H9 (cell line): ENCODE results near the gene PDYN. TPM values are rescaled to one million over a fixed set of nuclear protein-coding genes. Genes with fewer than 3 reads are reported as not detected.

Experiments
- DNase-seq: peaks from one replicate; pipeline ENCODE4 v3.0.0-alpha.2; 2017
- H2AFZ ChIP-seq: one replicate; pipeline ENCODE4 v1.6.1; 2013; ENCODE audit warnings: mild to moderate bottlenecking, low read length, control low read depth, moderate library complexity
- H2AK5ac ChIP-seq: 2 replicates; pipeline ENCODE4 v1.6.1; 2013; ENCODE audit warnings: low read length, control low read depth, mixed read lengths; ENCODE audit not compliant: insufficient read length
- H2BK120ac ChIP-seq: one replicate; pipeline ENCODE4 v1.6.1; 2013; ENCODE audit warnings: low read depth, mild to moderate bottlenecking, low read length, control low read depth, inconsistent platforms; ENCODE audit not compliant: poor library complexity, severe bottlenecking
- H2BK12ac ChIP-seq: 2 replicates; pipeline ENCODE4 v1.6.1; 2013; ENCODE audit warnings: low read length, control low read depth, mixed read lengths, low read depth; ENCODE audit not compliant: insufficient read length
- H2BK15ac ChIP-seq: 2 replicates; pipeline ENCODE4 v1.6.1; 2013; ENCODE audit warnings: low read depth, low read length, control low read depth
- H2BK20ac ChIP-seq: one replicate; pipeline ENCODE4 v1.6.1; 2013; ENCODE audit warnings: low read depth, mild to moderate bottlenecking, low read length, control low read depth, inconsistent platforms; ENCODE audit not compliant: poor library complexity, severe bottlenecking
- H2BK5ac ChIP-seq: 2 replicates; pipeline ENCODE4 v1.6.1; 2013; ENCODE audit warnings: low read length, control low read depth, mixed read lengths; ENCODE audit not compliant: insufficient read length
- H3K14ac ChIP-seq: 2 replicates; pipeline ENCODE4 v1.6.1; 2013; ENCODE audit warnings: low read length, control low read depth; ENCODE audit not compliant: insufficient read depth
- H3K18ac ChIP-seq: 2 replicates; pipeline ENCODE4 v1.6.1; 2013; ENCODE audit warnings: low read depth, mild to moderate bottlenecking, mixed read lengths, low read length, control low read depth; ENCODE audit not compliant: insufficient read length
- H3K23ac ChIP-seq: 2 replicates; pipeline ENCODE4 v1.6.1; 2013; ENCODE audit warnings: low read length, control low read depth, mixed read lengths, low read depth; ENCODE audit not compliant: insufficient read length
- H3K23me2 ChIP-seq: 2 replicates; pipeline ENCODE4 v1.6.1; 2013; ENCODE audit warnings: low read depth, mild to moderate bottlenecking, mixed read lengths, low read length, control low read depth; ENCODE audit not compliant: insufficient read length, poor library complexity, severe bottlenecking
- H3K27ac ChIP-seq: 2 replicates; pipeline ENCODE4 v1.5.1; 2013; ENCODE audit warnings: low read length, control low read depth, mixed read lengths, low read depth; ENCODE audit not compliant: insufficient read length
- H3K27me3 ChIP-seq: 2 replicates; pipeline ENCODE4 v1.6.1; 2013; ENCODE audit warnings: low read length, control low read depth, inconsistent platforms; ENCODE audit not compliant: insufficient read depth
- H3K4ac ChIP-seq: 2 replicates; pipeline ENCODE4 v1.6.1; 2013; ENCODE audit warnings: low read depth, mild to moderate bottlenecking, control low read depth, inconsistent platforms, low read length, moderate library complexity
- H3K4me1 ChIP-seq: 2 replicates; pipeline ENCODE4 v1.6.1; 2013; ENCODE audit warnings: low read length, control low read depth, inconsistent platforms; ENCODE audit not compliant: insufficient read depth
- H3K4me2 ChIP-seq: 2 replicates; pipeline ENCODE4 v1.6.1; 2013; ENCODE audit warnings: low read length, control low read depth, mixed read lengths; ENCODE audit not compliant: insufficient read length, insufficient read depth
- H3K56ac ChIP-seq: 2 replicates; pipeline ENCODE4 v1.6.1; 2013; ENCODE audit warnings: low read depth, mild to moderate bottlenecking, mixed read lengths, low read length, control low read depth; ENCODE audit not compliant: insufficient read length
- H3K79me1 ChIP-seq: 2 replicates; pipeline ENCODE4 v1.6.1; 2013; ENCODE audit warnings: low read depth, mild to moderate bottlenecking, moderate library complexity, low read length, control low read depth, inconsistent platforms; ENCODE audit not compliant: insufficient read depth, poor library complexity, severe bottlenecking
- H3K79me2 ChIP-seq: 2 replicates; pipeline ENCODE4 v1.6.1; 2013; ENCODE audit warnings: low read length, control low read depth, inconsistent platforms; ENCODE audit not compliant: insufficient read depth
- H3K9ac ChIP-seq: 2 replicates; pipeline ENCODE4 v1.6.1; 2013; ENCODE audit warnings: low read length, control low read depth, mixed read lengths; ENCODE audit not compliant: insufficient read length; ENCODE audit errors: extremely low read depth
- H3K9me3 ChIP-seq: one replicate; pipeline ENCODE4 v1.6.1; 2013; ENCODE audit warnings: low read depth, low read length, inconsistent platforms; ENCODE audit not compliant: control insufficient read depth
- H3T11ph ChIP-seq: one replicate; pipeline ENCODE4 v1.6.1; 2013; ENCODE audit warnings: mild to moderate bottlenecking, low read length, control low read depth, inconsistent platforms
- H4K20me1 ChIP-seq: one replicate; pipeline ENCODE4 v1.6.1; 2013; ENCODE audit not compliant: control insufficient read depth, insufficient read length, insufficient read depth
- H4K5ac ChIP-seq: 2 replicates; pipeline ENCODE4 v1.6.1; 2013; ENCODE audit warnings: low read depth, mild to moderate bottlenecking, mixed read lengths, low read length, control low read depth; ENCODE audit not compliant: insufficient read length
- H4K8ac ChIP-seq: replicated peaks from 2 replicates; pipeline ENCODE4 v1.6.1; 2013; ENCODE audit warnings: low read length, control low read depth, mixed read lengths, low read depth; ENCODE audit not compliant: insufficient read length
- H4K91ac ChIP-seq: 2 replicates; pipeline ENCODE4 v1.6.1; 2013; ENCODE audit warnings: low read depth, mild to moderate bottlenecking, moderate library complexity, mixed read lengths, low read length, control low read depth; ENCODE audit not compliant: insufficient read length
- H3K27ac Mint-ChIP-seq, 3 experiments: 2 replicates in 2 of 3; 3 replicates in 1 of 3; pipeline ENCODE4 v1.8.0; 2020 to 2021; ENCODE audit warnings: mixed read lengths in 3 of 3, mild to moderate bottlenecking in 1 of 3, moderate library complexity in 1 of 3
- H3K27me3 Mint-ChIP-seq: 2 replicates; pipeline ENCODE4 v1.8.0; 2021; ENCODE audit warnings: low read depth, mild to moderate bottlenecking, moderate library complexity, mixed read lengths
- H3K36me3 Mint-ChIP-seq, 3 experiments: 2 replicates in 2 of 3; 3 replicates in 1 of 3; pipeline ENCODE4 v1.8.0; 2020 to 2021; ENCODE audit warnings: low read depth in 3 of 3, mixed read lengths in 3 of 3; ENCODE audit not compliant: insufficient read depth in 1 of 3
- H3K4me1 Mint-ChIP-seq, 2 experiments: 2 replicates each; pipeline ENCODE4 v1.8.0; 2020; ENCODE audit warnings: mixed read lengths in 2 of 2
- H3K4me3 Mint-ChIP-seq, 2 experiments: 2 replicates in 1 of 2; 3 replicates in 1 of 2; pipeline ENCODE4 v1.8.0; 2020 to 2021; ENCODE audit warnings: mild to moderate bottlenecking in 2 of 2, mixed read lengths in 2 of 2, moderate library complexity in 1 of 2
- H3K9me3 Mint-ChIP-seq, 2 experiments: 2 replicates in 1 of 2; 3 replicates in 1 of 2; pipeline ENCODE4 v1.8.0; 2020; ENCODE audit warnings: mild to moderate bottlenecking in 2 of 2, mixed read lengths in 2 of 2, moderate library complexity in 1 of 2
- CTCF ChIP-seq: fragments of 200-600 bp; sonication (generic); conservative IDR thresholded peaks from 3 replicates; pipeline ENCODE4 v1.8.0; 2021; ENCODE audit warnings: antibody characterized with exemption, mild to moderate bottlenecking
- WGBS: extraction: QIAGEN DNeasy Blood & Tissue Kit; methylation state at CpG from one replicate; pipeline ENCODE4 v1.1.7; 2013; ENCODE audit warnings: missing lambda C conversion rate, low lambda C conversion rate, mixed read lengths; ENCODE audit not compliant: insufficient read length; ENCODE audit errors: extremely low coverage; 5-methylcytosine and 5-hydroxymethylcytosine counted together
- total RNA-seq: library from RNA; stranded (reverse); gene quantifications from 2 replicates; pipeline ENCODE4 v1.2.1, GENCODE V29; 2021

Gene PDYN
- total RNA-seq, 1 experiment from 2014 or later = 0.63 TPM

DNA sequence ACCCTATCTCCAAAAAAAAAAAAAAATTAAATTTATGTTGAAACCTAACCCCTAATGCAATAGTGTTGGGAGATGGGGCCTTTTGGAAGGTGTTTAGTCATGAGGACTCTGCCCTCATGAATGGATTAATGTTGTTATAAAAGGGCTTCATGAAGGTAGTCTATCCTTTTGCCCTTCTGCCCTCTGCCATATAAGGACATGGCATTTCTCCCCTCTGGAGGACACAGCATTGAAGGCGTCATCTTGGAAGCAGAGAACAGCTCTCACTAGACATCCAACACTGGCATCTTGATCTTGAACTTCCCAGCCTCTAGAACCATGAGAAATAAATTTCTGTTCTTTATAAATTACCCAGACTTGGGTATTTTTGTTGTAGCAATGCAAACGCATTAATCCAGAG is 35.4 kb downstream of the PDYN start:
- H4K8ac ChIP-seq = no peak overlapping the region
- no peak overlapping the region for H3T11ph ChIP-seq
- H2BK5ac ChIP-seq = no peak overlapping the region
- H3K9me3 ChIP-seq = no peaks in the 10 kb centered on the region
- H2BK20ac ChIP-seq = no peak overlapping the region
- no peak overlapping the region for H3K4ac ChIP-seq
- H3K56ac ChIP-seq = no peak overlapping the region
- H3K23ac ChIP-seq = no peak overlapping the region
- H3K79me2 ChIP-seq = no peaks in the 10 kb centered on the region
- no peaks in the 10 kb centered on the region for H3K79me1 ChIP-seq
- Mint-ChIP-seq H3K36me3 (no peaks in the 10 kb centered on the region), H3K4me1 (peaks cover 46% of the 10 kb centered on the region in 2 experiments), H3K27ac (no peak overlapping the region), H3K27me3 (peaks cover 15% of the 10 kb centered on the region), H3K9me3 (peaks cover 0 to 2% of the 10 kb centered on the region in 2 experiments; a peak in 2 of 5 replicates), H3K4me3 (no peak overlapping the region)
- no CpG with 5 or more reads among the region's 2 CpGs for WGBS
- no peak overlapping the region for H2BK12ac ChIP-seq
- H3K27me3 ChIP-seq = no peaks in the 10 kb centered on the region
- no peak overlapping the region for H4K5ac ChIP-seq
- no peaks in the 10 kb centered on the region; the same call in 1 of the 2 replicates for H3K4me1 ChIP-seq
- no peaks in the 10 kb centered on the region for H4K20me1 ChIP-seq
- no peak overlapping the region for H3K4me2 ChIP-seq
- no peak overlapping the region for H3K18ac ChIP-seq
- H3K27ac ChIP-seq = no peak overlapping the region
- H3K9ac ChIP-seq = no peak overlapping the region
- H4K91ac ChIP-seq = no peak overlapping the region
- no peak overlapping the region for H3K14ac ChIP-seq
- H3K23me2 ChIP-seq = no peaks in the 10 kb centered on the region
- H2AK5ac ChIP-seq = no peak overlapping the region
- DNase-seq = no peak
- H2AFZ ChIP-seq = no peak overlapping the region
- no peak for TF ChIP-seq CTCF
- H2BK120ac ChIP-seq = no peak overlapping the region
- H2BK15ac ChIP-seq = no peak overlapping the region
